ENCODE data around the gene SIN3A. TPM values are rescaled to one million over a fixed set of nuclear protein-coding genes. Genes with fewer than 3 reads are reported as not detected.
A peak's percentile ranks its signal among the peaks of the same experiment; 100 is the strongest.

The SIN3A gene
- total RNA-seq, 1 experiment from 2014 or later: 91.8 TPM

DNA sequence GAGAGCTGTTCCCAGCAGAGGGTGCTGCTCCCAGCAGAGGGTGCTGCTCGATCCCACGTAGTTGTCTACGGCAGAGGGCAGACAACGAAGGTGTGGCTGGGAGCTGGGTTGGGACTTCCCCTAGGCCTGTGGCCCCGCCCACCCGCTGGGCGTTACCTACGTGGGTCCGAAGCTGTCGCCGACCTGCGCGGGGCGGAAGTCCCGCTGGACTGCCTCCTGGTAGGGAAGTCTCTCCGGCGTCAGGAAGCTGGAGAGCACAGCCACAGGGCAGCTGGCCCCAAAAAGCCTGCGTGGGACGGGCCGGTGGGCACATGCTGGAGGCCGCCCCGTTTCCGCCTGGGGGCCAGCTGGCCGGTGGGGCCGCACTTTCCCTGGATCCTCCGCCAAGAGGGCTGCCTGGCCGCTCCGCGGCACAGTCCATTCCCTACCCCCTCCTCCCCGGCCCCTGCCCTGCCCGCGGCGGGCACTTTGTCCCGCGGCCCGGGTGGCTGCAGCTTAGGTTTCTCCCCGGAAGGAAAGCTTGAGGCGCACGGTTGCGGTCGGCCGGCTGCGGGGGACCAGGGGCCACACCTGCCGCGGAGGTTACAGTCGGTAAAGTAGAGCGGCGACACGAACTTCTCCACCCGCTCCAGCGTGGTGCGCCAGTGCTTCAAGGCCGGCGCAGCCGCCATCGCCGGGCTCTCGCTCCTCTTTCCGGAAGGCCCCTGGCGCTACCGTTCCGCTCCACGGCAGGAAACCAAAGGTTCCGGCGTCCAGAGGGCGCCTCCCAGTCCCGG is 83.4 kb downstream of the SIN3A start, which contains the start of gene MAN2C1:
TSS of gene MAN2C1 (minus strand) at position 695 of the 776 bp plus-strand sequence. CDS start at position 671, 24 bp downstream.
- Histone ChIP-seq H3K27ac (peak within 1 kb of the TSS; percentile 79), H3K4me1 (replicated peaks; ENCODE audit: insufficient read depth) (peaks cover 25% of the 10 kb centered on the region), H3K9me3 (ENCODE audit: insufficient read depth, low read depth) (no peaks in the 10 kb centered on the region), H3K36me3 (ENCODE audit: low read depth) (peaks cover 4% of the 10 kb centered on the region; the same call in 1 of the 2 replicates), H3K9me2 (ENCODE audit: insufficient read depth) (no peaks in the 10 kb centered on the region), H3K79me2 (ENCODE audit: low read depth) (peaks cover 16% of the 10 kb centered on the region), H2AFZ (peak within 1 kb of the TSS; percentile 65), H3K27me3 (ENCODE audit: insufficient read depth, low read depth) (no peaks in the 10 kb centered on the region), H3K4me3 (peak within 1 kb of the TSS; percentile 63), H3F3A (ENCODE audit: insufficient read depth, low read depth) (peaks cover 33% of the 10 kb centered on the region), H4K20me1 (ENCODE audit: insufficient read depth) (peaks cover 9% of the 10 kb centered on the region; the same call in 1 of the 2 replicates), H3K4me2 (peak within 1 kb of the TSS; percentile 90)
- ChIA-PET POLR2A (ENCODE audit: unreplicated experiment) (interaction anchor here (0.5 to 3.1 kb wide), 10 partner anchors 21 to 485 kb away, joined by 3 to 39 read pairs (median 4); partner anchors contain the start of genes SIN3A, SNUPN and SNX33), CTCF (interaction anchor here (0.6 to 1.2 kb wide), 15 partner anchors 22 to 536 kb away, joined by 3 to 6 read pairs (median 4); partner anchors contain the start of genes IMP3 and SIN3A)
- BruUV-seq (replicated peaks): no TSS peak
- TF ChIP-seq, protein P1, sequence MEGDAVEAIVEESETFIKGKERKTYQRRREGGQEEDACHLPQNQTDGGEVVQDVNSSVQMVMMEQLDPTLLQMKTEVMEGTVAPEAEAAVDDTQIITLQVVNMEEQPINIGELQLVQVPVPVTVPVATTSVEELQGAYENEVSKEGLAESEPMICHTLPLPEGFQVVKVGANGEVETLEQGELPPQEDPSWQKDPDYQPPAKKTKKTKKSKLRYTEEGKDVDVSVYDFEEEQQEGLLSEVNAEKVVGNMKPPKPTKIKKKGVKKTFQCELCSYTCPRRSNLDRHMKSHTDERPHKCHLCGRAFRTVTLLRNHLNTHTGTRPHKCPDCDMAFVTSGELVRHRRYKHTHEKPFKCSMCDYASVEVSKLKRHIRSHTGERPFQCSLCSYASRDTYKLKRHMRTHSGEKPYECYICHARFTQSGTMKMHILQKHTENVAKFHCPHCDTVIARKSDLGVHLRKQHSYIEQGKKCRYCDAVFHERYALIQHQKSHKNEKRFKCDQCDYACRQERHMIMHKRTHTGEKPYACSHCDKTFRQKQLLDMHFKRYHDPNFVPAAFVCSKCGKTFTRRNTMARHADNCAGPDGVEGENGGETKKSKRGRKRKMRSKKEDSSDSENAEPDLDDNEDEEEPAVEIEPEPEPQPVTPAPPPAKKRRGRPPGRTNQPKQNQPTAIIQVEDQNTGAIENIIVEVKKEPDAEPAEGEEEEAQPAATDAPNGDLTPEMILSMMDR (conservative IDR thresholded peaks at IDR 0.05): no peak; the same call in 1 of the 2 replicates
- no peak for TF ChIP-seq EZH2 (IDR thresholded peaks at IDR 0.05; ENCODE audit: low read depth)
- intact Hi-C loops (cut with micrococcal nuclease; ENCODE audit: unreplicated experiment): loop anchor here (2.0 to 5.0 kb wide), 3 partner anchors 84 to 315 kb away; partner anchors contain the start of genes IMP3 and SIN3A
- peak; percentile 93 to 97 for DNase-seq

DNA sequence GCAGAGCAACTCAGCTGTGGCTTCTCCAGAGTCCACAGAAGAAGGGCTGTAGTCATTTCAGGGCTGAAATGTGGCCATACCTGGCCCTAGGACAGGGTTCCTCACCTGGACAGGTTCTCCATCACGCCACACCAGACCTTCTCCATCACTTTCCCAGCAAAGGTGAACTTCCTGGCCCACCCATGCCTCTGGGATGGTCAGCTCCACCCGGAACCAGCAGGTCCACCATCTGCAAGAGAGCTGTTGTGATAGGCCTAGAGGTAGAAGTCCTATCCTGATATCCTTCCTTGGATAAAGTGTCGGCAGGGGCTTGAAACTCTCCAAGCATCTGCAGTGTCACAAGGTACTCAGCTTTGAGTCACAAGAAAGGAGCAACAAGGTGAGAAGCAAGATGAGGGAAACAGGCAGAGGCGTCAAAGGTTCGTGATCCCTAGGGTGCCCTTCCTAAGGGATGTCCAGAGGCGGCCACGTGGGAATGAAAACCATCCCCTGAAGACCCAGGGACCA is 84.0 kb downstream of the SIN3A start:
- intact Hi-C loops (cut with micrococcal nuclease; ENCODE audit: unreplicated experiment): loop anchor here (5.0 kb wide), 2 partner anchors 85 to 275 kb away; partner anchors contain the start of genes IMP3 and SIN3A
- no peak for DNase-seq
- H2AFZ ChIP-seq: no peak overlapping the region
- CTCF ChIA-PET: interaction anchor here (0.6 to 1.2 kb wide), 10 partner anchors 23 to 434 kb away, joined by 3 to 6 read pairs (median 4); partner anchors contain the start of gene IMP3
- peak overlapping the region; percentile 90 for H3K4me2 ChIP-seq
- peaks cover 16% of the 10 kb centered on the region for H3K79me2 ChIP-seq (ENCODE audit: low read depth)
- H3K4me1 ChIP-seq (replicated peaks; ENCODE audit: insufficient read depth): peaks cover 25% of the 10 kb centered on the region
- H3F3A ChIP-seq (ENCODE audit: insufficient read depth, low read depth): peaks cover 33% of the 10 kb centered on the region
- TF ChIP-seq, protein P1 (conservative IDR thresholded peaks at IDR 0.05): peak; percentile 72
- no peak for TF ChIP-seq EZH2 (IDR thresholded peaks at IDR 0.05; ENCODE audit: low read depth)
- peaks cover 4% of the 10 kb centered on the region; the same call in 1 of the 2 replicates for H3K36me3 ChIP-seq (ENCODE audit: low read depth)
- no peaks in the 10 kb centered on the region for H3K9me3 ChIP-seq (ENCODE audit: insufficient read depth, low read depth)
- TSS peak; percentile 31 for BruUV-seq (replicated peaks)
- POLR2A ChIA-PET (ENCODE audit: unreplicated experiment): interaction anchor here (0.6 to 3.1 kb wide), 5 partner anchors 84 to 284 kb away, joined by 3 to 39 read pairs (median 6); partner anchors contain the start of gene SIN3A
- H4K20me1 ChIP-seq (ENCODE audit: insufficient read depth): peaks cover 9% of the 10 kb centered on the region; the same call in 1 of the 2 replicates
- no peaks in the 10 kb centered on the region for H3K9me2 ChIP-seq (ENCODE audit: insufficient read depth)
- no peak overlapping the region for H3K27ac ChIP-seq
- peak overlapping the region; percentile 63; the same call in 1 of the 2 replicates for H3K4me3 ChIP-seq
- H3K27me3 ChIP-seq (ENCODE audit: insufficient read depth, low read depth): no peaks in the 10 kb centered on the region

DNA sequence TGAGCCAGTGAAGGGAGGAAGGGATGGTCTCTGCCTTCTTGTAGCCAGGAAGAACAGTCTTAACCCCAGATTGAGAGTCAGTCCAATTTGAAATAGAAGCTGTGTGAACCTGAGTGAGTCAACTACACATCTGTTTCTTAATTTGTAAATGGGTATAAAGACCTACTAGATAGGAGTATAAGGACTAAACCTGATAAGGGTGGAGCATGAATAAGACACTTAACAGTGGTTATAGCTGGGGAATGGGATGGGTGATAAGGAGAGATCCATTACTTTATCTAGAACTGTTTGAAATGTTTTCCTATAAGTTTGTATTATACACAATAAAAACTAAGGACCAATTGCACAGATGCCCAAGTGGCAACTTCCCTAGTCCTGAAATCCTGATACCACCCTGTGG is 84.5 kb downstream of the SIN3A start:
- Histone ChIP-seq H3K4me1 (replicated peaks; ENCODE audit: insufficient read depth) (peaks cover 25% of the 10 kb centered on the region), H2AFZ (no peak overlapping the region), H3K79me2 (ENCODE audit: low read depth) (peaks cover 16% of the 10 kb centered on the region), H3K4me2 (peak overlapping the region; percentile 90), H3K27me3 (ENCODE audit: insufficient read depth, low read depth) (no peaks in the 10 kb centered on the region), H3K36me3 (ENCODE audit: low read depth) (peaks cover 4% of the 10 kb centered on the region; the same call in 1 of the 2 replicates), H3F3A (ENCODE audit: insufficient read depth, low read depth) (peaks cover 33% of the 10 kb centered on the region), H4K20me1 (ENCODE audit: insufficient read depth) (peaks cover 9% of the 10 kb centered on the region; the same call in 1 of the 2 replicates), H3K4me3 (no peak overlapping the region), H3K27ac (no peak overlapping the region), H3K9me3 (ENCODE audit: insufficient read depth, low read depth) (no peaks in the 10 kb centered on the region), H3K9me2 (ENCODE audit: insufficient read depth) (no peaks in the 10 kb centered on the region)
- TF ChIP-seq EZH2 (IDR thresholded peaks at IDR 0.05; ENCODE audit: low read depth): no peak
- TF ChIP-seq, protein P1 (conservative IDR thresholded peaks at IDR 0.05): no peak
- BruUV-seq (replicated peaks): no TSS peak
- intact Hi-C loops (cut with micrococcal nuclease; ENCODE audit: unreplicated experiment): loop anchor here (5.0 kb wide), 2 partner anchors 85 to 275 kb away; partner anchors contain the start of genes IMP3 and SIN3A
- no peak for DNase-seq
- ChIA-PET POLR2A (ENCODE audit: unreplicated experiment) (interaction anchor here (3.1 kb wide), 1 partner anchor 85 kb away, joined by 39 read pairs; the partner anchor contains the start of gene SIN3A), CTCF (no interaction called here)

All from PC-9 (cell line).